Smooth muscle cell (in vitro differentiated cells): Measurements from ENCODE around the gene SBF1. TPM values are rescaled to one million over a fixed set of nuclear protein-coding genes. Genes with fewer than 3 reads are reported as not detected.
A peak's percentile ranks its signal among the peaks of the same experiment; 100 is the strongest.

Experiments
- DNase-seq: peaks from one replicate; lab custom pipeline; 2025; ENCODE audit not compliant: unreplicated experiment; lab: John Stamatoyannopoulos, UW
- H2AFZ ChIP-seq: fragments of 200-600 bp; sonication (generic); 2 replicates; pipeline ENCODE4 v1.6.0; 2016; ENCODE audit warnings: antibody characterized with exemption, low read depth, mild to moderate bottlenecking
- H3F3A ChIP-seq: fragments of 200-600 bp; sonication (generic); 2 replicates; pipeline ENCODE4 v1.6.0; 2017; ENCODE audit warnings: antibody characterized with exemption, low read depth
- H3K27ac ChIP-seq: fragments of 200-600 bp; sonication (generic); 2 replicates; pipeline ENCODE4 v1.5.1; 2016; ENCODE audit warnings: low read depth, mild to moderate bottlenecking
- H3K27me3 ChIP-seq: fragments of 200-600 bp; sonication (generic); 2 replicates; pipeline ENCODE4 v1.6.1; 2016; ENCODE audit warnings: low read depth, mild to moderate bottlenecking
- H3K36me3 ChIP-seq: fragments of 200-600 bp; sonication (generic); 2 replicates; pipeline ENCODE4 v1.5.1; 2016; ENCODE audit warnings: low read depth
- H3K4me1 ChIP-seq: fragments of 200-600 bp; sonication (generic); 2 replicates; pipeline ENCODE4 v1.5.1; 2016; ENCODE audit warnings: low read depth
- H3K4me2 ChIP-seq: fragments of 200-600 bp; sonication (generic); 2 replicates; pipeline ENCODE4 v1.6.0; 2016; ENCODE audit warnings: mild to moderate bottlenecking
- H3K4me3 ChIP-seq: fragments of 200-600 bp; sonication (generic); 2 replicates; pipeline ENCODE4 v1.5.1; 2016; ENCODE audit warnings: mild to moderate bottlenecking
- H3K79me2 ChIP-seq: fragments of 200-600 bp; sonication (generic); 2 replicates; pipeline ENCODE4 v1.6.0; 2016; ENCODE audit warnings: low read depth, mild to moderate bottlenecking
- H3K9ac ChIP-seq: fragments of 200-600 bp; sonication (generic); 2 replicates; pipeline ENCODE4 v1.6.0; 2016; ENCODE audit warnings: low read depth
- H3K9me3 ChIP-seq: fragments of 200-600 bp; sonication (generic); replicated peaks from 2 replicates; pipeline ENCODE4 v1.5.1; 2016; ENCODE audit warnings: low read depth
- H4K20me1 ChIP-seq: fragments of 200-600 bp; sonication (generic); 2 replicates; pipeline ENCODE4 v1.6.0; 2016; ENCODE audit warnings: low read depth
- WGBS: methylation state at CpG from one replicate; pipeline ENCODE4 v1.1.7; 2016; ENCODE audit warnings: low lambda C conversion rate; 5-methylcytosine and 5-hydroxymethylcytosine counted together
- polyA plus RNA-seq: library from polyadenylated mRNA; unstranded; fragments of >200 nt; fragmentation: Nextera tagmentation; extraction: Ambion mirVana; gene quantifications from 2 replicates; pipeline ENCODE4 v1.2.1, GENCODE V29; 2016
- total RNA-seq: library from RNA; depleted of rRNA; stranded (reverse); fragments of >200 nt; gene quantifications from 2 replicates; pipeline ENCODE4 v1.2.3, GENCODE V29; 2014
- TF ChIP-seq, protein P1 (sequence below): fragments of 200-600 bp; sonication (generic); IDR thresholded peaks from 2 replicates; pipeline ENCODE4 v1.5.1; 2017; ENCODE audit warnings: borderline replicate concordance, mild to moderate bottlenecking, antibody characterized with exemption; ENCODE audit not compliant: insufficient read depth, poor library complexity, severe bottlenecking

SBF1 gene
- total and polyA plus RNA-seq, 2 experiments from 2014 or later = 37.3 to 53.6 TPM

GRCh38 chr22:50454556-50455075 lies 20.2 kb downstream of the SBF1 start:
- no peak for DNase-seq
- Histone ChIP-seq H3K9ac (no peak overlapping the region), H3F3A (peaks cover 3% of the 10 kb centered on the region), H3K4me3 (no peak overlapping the region), H3K4me1 (no peaks in the 10 kb centered on the region), H3K36me3 (no peaks in the 10 kb centered on the region), H3K4me2 (no peak overlapping the region), H3K9me3 (no peaks in the 10 kb centered on the region), H3K27me3 (no peaks in the 10 kb centered on the region), H3K27ac (no peak overlapping the region), H3K79me2 (no peaks in the 10 kb centered on the region), H4K20me1 (peaks cover 26% of the 10 kb centered on the region), H2AFZ (no peak overlapping the region)
- WGBS = 96% methylated on average over 27 of the region's 27 CpGs
- TF ChIP-seq, protein P1, sequence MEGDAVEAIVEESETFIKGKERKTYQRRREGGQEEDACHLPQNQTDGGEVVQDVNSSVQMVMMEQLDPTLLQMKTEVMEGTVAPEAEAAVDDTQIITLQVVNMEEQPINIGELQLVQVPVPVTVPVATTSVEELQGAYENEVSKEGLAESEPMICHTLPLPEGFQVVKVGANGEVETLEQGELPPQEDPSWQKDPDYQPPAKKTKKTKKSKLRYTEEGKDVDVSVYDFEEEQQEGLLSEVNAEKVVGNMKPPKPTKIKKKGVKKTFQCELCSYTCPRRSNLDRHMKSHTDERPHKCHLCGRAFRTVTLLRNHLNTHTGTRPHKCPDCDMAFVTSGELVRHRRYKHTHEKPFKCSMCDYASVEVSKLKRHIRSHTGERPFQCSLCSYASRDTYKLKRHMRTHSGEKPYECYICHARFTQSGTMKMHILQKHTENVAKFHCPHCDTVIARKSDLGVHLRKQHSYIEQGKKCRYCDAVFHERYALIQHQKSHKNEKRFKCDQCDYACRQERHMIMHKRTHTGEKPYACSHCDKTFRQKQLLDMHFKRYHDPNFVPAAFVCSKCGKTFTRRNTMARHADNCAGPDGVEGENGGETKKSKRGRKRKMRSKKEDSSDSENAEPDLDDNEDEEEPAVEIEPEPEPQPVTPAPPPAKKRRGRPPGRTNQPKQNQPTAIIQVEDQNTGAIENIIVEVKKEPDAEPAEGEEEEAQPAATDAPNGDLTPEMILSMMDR = no peak

DNA sequence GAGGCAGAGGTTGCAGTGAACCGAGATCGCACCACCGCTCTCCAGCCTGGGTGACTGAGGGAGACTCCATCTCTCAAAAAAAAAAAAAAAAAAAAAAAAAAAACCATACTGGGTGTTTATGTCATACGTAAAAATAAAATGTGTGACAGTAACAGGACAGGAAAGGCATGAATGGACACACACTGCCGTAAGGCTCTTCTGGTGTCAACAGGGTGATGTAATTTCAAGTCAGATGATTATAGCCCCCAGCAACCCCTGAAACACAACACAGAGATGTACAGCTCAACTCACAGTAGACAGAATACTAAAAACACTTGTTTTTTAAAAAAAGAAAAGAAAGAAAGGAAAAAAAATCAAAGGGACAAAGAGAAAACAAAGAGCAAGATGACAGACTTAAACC lies 22.2 kb downstream of the SBF1 start:
- Histone ChIP-seq H3K36me3 (no peaks in the 10 kb centered on the region), H3K27ac (peak overlapping the region; percentile 4), H3K9me3 (no peaks in the 10 kb centered on the region), H4K20me1 (peaks cover 46% of the 10 kb centered on the region), H3K27me3 (no peaks in the 10 kb centered on the region), H3K9ac (no peak overlapping the region), H3K79me2 (no peaks in the 10 kb centered on the region), H3K4me2 (no peak overlapping the region), H3K4me1 (no peaks in the 10 kb centered on the region), H3F3A (peaks cover 4% of the 10 kb centered on the region), H3K4me3 (no peak overlapping the region), H2AFZ (no peak overlapping the region)
- 93% methylated on average over 5 of the region's 5 CpGs for WGBS
- TF ChIP-seq, protein P1 = no peak
- no peak for DNase-seq

DNA sequence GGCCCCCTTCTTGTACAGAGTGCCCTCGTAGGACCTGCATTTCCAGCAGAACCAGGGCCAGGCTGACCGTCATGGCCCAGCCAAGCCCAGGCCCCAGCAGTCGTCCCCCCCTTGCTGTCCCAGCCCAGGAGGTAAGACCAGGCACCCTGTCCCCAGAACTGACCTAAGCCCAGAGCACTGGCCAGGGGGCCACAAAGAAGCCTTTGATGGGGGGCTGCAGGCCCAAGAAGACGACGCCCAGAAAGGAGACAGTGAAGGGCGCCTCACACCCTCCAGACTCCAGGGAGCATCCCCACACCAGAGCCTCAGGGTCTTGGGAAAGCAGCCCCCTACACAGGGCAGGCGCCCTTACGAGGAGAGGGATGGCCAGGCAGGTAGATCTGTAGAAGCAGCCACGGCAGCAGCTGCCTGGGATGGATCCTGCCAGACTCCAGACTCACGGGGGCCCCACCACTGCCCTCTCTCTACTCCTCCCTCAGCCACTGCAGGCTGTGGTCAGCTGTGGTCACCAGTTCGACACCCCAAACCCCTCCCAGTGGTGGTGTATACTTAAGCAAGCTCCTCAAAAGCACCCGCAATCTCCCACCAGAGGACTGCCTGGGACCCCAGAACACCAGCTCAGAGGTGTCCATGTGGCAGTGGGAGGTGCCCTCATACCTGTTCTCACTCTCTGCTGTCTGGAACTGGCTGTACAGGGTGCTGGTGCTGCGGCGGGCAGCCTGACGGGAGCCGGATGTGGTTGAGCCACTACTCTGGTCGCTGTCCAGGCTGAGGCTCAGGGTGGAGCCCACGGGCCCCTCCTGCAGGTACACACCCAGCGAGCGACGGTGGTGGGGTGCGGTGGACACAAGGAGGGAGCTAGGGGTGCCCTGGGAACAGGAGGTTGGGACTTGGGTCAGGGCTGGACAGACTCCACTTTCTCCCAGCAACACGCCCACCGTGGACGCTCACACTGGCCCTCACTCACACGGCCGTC lies 27.0 kb downstream of the SBF1 start:
- WGBS = 93% methylated on average over 27 of the region's 27 CpGs
- no peak overlapping the region for H3K4me3 ChIP-seq
- peaks cover 67% of the 10 kb centered on the region for H4K20me1 ChIP-seq
- H3K9me3 ChIP-seq = no peaks in the 10 kb centered on the region
- H3K27me3 ChIP-seq = no peaks in the 10 kb centered on the region
- peaks cover 12% of the 10 kb centered on the region for H3F3A ChIP-seq
- H3K4me1 ChIP-seq = no peaks in the 10 kb centered on the region
- no peak for DNase-seq
- TF ChIP-seq, protein P1 = no peak
- H3K4me2 ChIP-seq = no peak overlapping the region
- no peak overlapping the region for H3K9ac ChIP-seq
- no peaks in the 10 kb centered on the region for H3K36me3 ChIP-seq
- no peaks in the 10 kb centered on the region for H3K79me2 ChIP-seq
- H2AFZ ChIP-seq = no peak overlapping the region
- no peak overlapping the region for H3K27ac ChIP-seq
